ENCODE data around the gene MTG2.

- TF ChIP-seq POLR2AphosphoS5 (IDR thresholded peaks at IDR 0.05; ENCODE audit: low read depth, low read length) (no peak), YY1 (IDR thresholded peaks at IDR 0.05; ENCODE audit: low read depth) (no peak), RAD21 (IDR thresholded peaks at IDR 0.05; ENCODE audit: low read length) (no peak), JUND (IDR thresholded peaks at IDR 0.05) (no peak), EZH2phosphoT487 (IDR thresholded peaks at IDR 0.05; ENCODE audit: borderline replicate concordance, low read depth) (no peak)
- TF ChIP-seq, protein P1, sequence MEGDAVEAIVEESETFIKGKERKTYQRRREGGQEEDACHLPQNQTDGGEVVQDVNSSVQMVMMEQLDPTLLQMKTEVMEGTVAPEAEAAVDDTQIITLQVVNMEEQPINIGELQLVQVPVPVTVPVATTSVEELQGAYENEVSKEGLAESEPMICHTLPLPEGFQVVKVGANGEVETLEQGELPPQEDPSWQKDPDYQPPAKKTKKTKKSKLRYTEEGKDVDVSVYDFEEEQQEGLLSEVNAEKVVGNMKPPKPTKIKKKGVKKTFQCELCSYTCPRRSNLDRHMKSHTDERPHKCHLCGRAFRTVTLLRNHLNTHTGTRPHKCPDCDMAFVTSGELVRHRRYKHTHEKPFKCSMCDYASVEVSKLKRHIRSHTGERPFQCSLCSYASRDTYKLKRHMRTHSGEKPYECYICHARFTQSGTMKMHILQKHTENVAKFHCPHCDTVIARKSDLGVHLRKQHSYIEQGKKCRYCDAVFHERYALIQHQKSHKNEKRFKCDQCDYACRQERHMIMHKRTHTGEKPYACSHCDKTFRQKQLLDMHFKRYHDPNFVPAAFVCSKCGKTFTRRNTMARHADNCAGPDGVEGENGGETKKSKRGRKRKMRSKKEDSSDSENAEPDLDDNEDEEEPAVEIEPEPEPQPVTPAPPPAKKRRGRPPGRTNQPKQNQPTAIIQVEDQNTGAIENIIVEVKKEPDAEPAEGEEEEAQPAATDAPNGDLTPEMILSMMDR (IDR thresholded peaks at IDR 0.05): no peak
Measured at GRCh38 chr20:62147528-62147927, 35.3 kb upstream of the MTG2 start.
